HEK293 (cell line): Measurements from ENCODE around the gene SUMO3.

Experiments used
- GFI1B ChIP-seq: fragments of 450-650 bp; formaldehyde crosslinking; IDR thresholded peaks from 2 replicates; pipeline ENCODE4 v1.5.1; 2016; ENCODE audit warnings: missing biosample characterization, missing genetic modification characterization
- HIC1 ChIP-seq: fragments of 450-650 bp; formaldehyde crosslinking; IDR thresholded peaks from 2 replicates; pipeline ENCODE4 v1.5.1; 2016; ENCODE audit warnings: missing biosample characterization, missing genetic modification characterization
- HOXA7 ChIP-seq: sonication (generic); formaldehyde crosslinking; IDR thresholded peaks from 2 replicates; pipeline ENCODE4 v1.8.1; 2022; ENCODE audit warnings: missing genetic modification reagents, borderline replicate concordance
- KLF10 ChIP-seq: fragments of 450-650 bp; IDR thresholded peaks from 2 replicates; pipeline ENCODE4 v1.5.1; 2018; ENCODE audit warnings: missing biosample characterization, mild to moderate bottlenecking, missing genetic modification characterization
- MYNN ChIP-seq: fragments of 450-650 bp; formaldehyde crosslinking; IDR thresholded peaks from 2 replicates; pipeline ENCODE4 v1.5.1; 2016; ENCODE audit warnings: missing biosample characterization, missing genetic modification characterization, borderline replicate concordance
- REPIN1 ChIP-seq: fragments of 450-650 bp; formaldehyde crosslinking; IDR thresholded peaks from 2 replicates; pipeline ENCODE4 v1.5.1; 2017; ENCODE audit warnings: missing biosample characterization, missing genetic modification characterization, low read depth
- SP3 ChIP-seq: fragments of 450-650 bp; formaldehyde crosslinking; IDR thresholded peaks from 2 replicates; pipeline ENCODE4 v1.5.1; 2016; ENCODE audit warnings: missing biosample characterization, missing genetic modification characterization
- YY1 ChIP-seq: fragments of 450-650 bp; formaldehyde crosslinking; IDR thresholded peaks from 2 replicates; pipeline ENCODE4 v1.5.1; 2018; ENCODE audit warnings: missing biosample characterization, missing genetic modification characterization
- ZBTB6 ChIP-seq: fragments of 450-650 bp; formaldehyde crosslinking; IDR thresholded peaks from 2 replicates; pipeline ENCODE4 v1.5.1; 2017; ENCODE audit warnings: missing biosample characterization, missing genetic modification characterization
- ZNF148 ChIP-seq: fragments of 450-650 bp; formaldehyde crosslinking; IDR thresholded peaks from 2 replicates; pipeline ENCODE4 v1.5.0; 2017; ENCODE audit warnings: missing biosample characterization, missing genetic modification characterization, borderline replicate concordance
- ZNF184 ChIP-seq: fragments of 450-650 bp; IDR thresholded peaks from 2 replicates; pipeline ENCODE4 v1.5.1; 2018; ENCODE audit warnings: missing biosample characterization, mild to moderate bottlenecking, missing genetic modification characterization
- ZNF214 ChIP-seq: fragments of 450-650 bp; formaldehyde crosslinking; IDR thresholded peaks from 2 replicates; pipeline ENCODE4 v1.5.1; 2017; ENCODE audit warnings: missing biosample characterization, mild to moderate bottlenecking, missing genetic modification characterization, borderline replicate concordance
- ZNF324 ChIP-seq: fragments of 450-650 bp; formaldehyde crosslinking; IDR thresholded peaks from 2 replicates; pipeline ENCODE4 v1.5.1; 2016; ENCODE audit warnings: missing biosample characterization, missing genetic modification characterization
- ZNF501 ChIP-seq: fragments of 450-650 bp; formaldehyde crosslinking; IDR thresholded peaks from 2 replicates; pipeline ENCODE4 v1.5.1; 2016; ENCODE audit warnings: missing biosample characterization, missing genetic modification characterization
- ZNF510 ChIP-seq: fragments of 450-650 bp; formaldehyde crosslinking; IDR thresholded peaks from 2 replicates; pipeline ENCODE4 v1.5.1; 2018; ENCODE audit warnings: mild to moderate bottlenecking, missing genetic modification characterization, missing biosample characterization; ENCODE audit not compliant: insufficient replicate concordance
- ZNF529 ChIP-seq: fragments of 450-650 bp; formaldehyde crosslinking; IDR thresholded peaks from 2 replicates; pipeline ENCODE4 v1.5.1; 2017; ENCODE audit warnings: missing genetic modification characterization, missing biosample characterization; ENCODE audit not compliant: insufficient replicate concordance
- ZNF621 ChIP-seq: fragments of 450-650 bp; formaldehyde crosslinking; IDR thresholded peaks from 2 replicates; pipeline ENCODE4 v1.5.1; 2017; ENCODE audit warnings: missing biosample characterization, missing genetic modification characterization
- ZNF837 ChIP-seq: fragments of 450-650 bp; formaldehyde crosslinking; IDR thresholded peaks from 2 replicates; pipeline ENCODE4 v1.5.1; 2016; ENCODE audit warnings: missing biosample characterization, missing genetic modification characterization
- ZSCAN5A ChIP-seq: fragments of 450-650 bp; formaldehyde crosslinking; IDR thresholded peaks from 2 replicates; pipeline ENCODE4 v1.5.1; 2016; ENCODE audit warnings: missing biosample characterization, missing genetic modification characterization
- TF ChIP-seq, protein P1 (sequence below): fragments of 450-650 bp; formaldehyde crosslinking; IDR thresholded peaks from 2 replicates; pipeline ENCODE4 v1.5.1; 2016; ENCODE audit warnings: missing biosample characterization, missing genetic modification characterization
- TF ChIP-seq, protein P2 (sequence below): fragments of 450-650 bp; formaldehyde crosslinking; IDR thresholded peaks from 2 replicates; pipeline ENCODE4 v1.5.1; 2016; ENCODE audit warnings: missing biosample characterization, missing genetic modification characterization
- TF ChIP-seq, protein P3 (sequence below): IDR thresholded peaks from 2 replicates; pipeline ENCODE4 v1.6.1; 2011; ENCODE audit warnings: mild to moderate bottlenecking, low read depth, low read length, borderline replicate concordance
- TF ChIP-seq, protein P4 (sequence below): fragments of 450-650 bp; formaldehyde crosslinking; IDR thresholded peaks from 2 replicates; pipeline ENCODE4 v1.5.1; 2016; ENCODE audit warnings: missing biosample characterization, missing genetic modification characterization, low read depth
- TF ChIP-seq, protein P5 (sequence below): fragments of 450-650 bp; formaldehyde crosslinking; IDR thresholded peaks from 2 replicates; pipeline ENCODE4 v1.5.1; 2017; ENCODE audit warnings: missing biosample characterization, missing genetic modification characterization

The SUMO3 gene

GRCh38 chr21:44810779-44811178 lies 7.1 kb downstream of the SUMO3 start (continued):
- 0 out of 2 replicates have a peak, but pooled peaks have one; percentile 45 for TF ChIP-seq ZNF148
- TF ChIP-seq HOXA7 (CRISPR knock-in tag) = no peak
- TF ChIP-seq, protein P1, sequence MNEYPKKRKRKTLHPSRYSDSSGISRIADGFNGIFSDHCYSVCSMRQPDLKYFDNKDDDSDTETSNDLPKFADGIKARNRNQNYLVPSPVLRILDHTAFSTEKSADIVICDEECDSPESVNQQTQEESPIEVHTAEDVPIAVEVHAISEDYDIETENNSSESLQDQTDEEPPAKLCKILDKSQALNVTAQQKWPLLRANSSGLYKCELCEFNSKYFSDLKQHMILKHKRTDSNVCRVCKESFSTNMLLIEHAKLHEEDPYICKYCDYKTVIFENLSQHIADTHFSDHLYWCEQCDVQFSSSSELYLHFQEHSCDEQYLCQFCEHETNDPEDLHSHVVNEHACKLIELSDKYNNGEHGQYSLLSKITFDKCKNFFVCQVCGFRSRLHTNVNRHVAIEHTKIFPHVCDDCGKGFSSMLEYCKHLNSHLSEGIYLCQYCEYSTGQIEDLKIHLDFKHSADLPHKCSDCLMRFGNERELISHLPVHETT = no peak
- no peak for TF ChIP-seq MYNN (tag by site-specific recombination)
- no peak for TF ChIP-seq ZNF184 (tag by site-specific recombination)
- no peak for TF ChIP-seq ZSCAN5A
- TF ChIP-seq ZNF510 = no peak
- TF ChIP-seq ZBTB6 (tag by site-specific recombination) = no peak
- TF ChIP-seq, protein P2, sequence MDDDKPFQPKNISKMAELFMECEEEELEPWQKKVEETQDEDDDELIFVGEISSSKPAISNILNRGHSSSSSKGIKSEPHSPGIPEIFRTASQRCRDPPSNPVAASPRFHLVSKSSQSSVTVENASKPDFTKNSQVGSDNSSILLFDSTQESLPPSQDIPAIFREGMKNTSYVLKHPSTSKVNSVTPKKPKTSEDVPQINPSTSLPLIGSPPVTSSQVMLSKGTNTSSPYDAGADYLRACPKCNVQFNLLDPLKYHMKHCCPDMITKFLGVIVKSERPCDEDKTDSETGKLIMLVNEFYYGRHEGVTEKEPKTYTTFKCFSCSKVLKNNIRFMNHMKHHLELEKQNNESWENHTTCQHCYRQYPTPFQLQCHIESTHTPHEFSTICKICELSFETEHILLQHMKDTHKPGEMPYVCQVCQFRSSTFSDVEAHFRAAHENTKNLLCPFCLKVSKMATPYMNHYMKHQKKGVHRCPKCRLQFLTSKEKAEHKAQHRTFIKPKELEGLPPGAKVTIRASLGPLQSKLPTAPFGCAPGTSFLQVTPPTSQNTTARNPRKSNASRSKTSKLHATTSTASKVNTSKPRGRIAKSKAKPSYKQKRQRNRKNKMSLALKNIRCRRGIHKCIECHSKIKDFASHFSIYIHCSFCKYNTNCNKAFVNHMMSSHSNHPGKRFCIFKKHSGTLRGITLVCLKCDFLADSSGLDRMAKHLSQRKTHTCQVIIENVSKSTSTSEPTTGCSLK (tag by site-specific recombination) = 0 out of 2 replicates have a peak, but pooled peaks have one; percentile 55
- TF ChIP-seq, protein P3, sequence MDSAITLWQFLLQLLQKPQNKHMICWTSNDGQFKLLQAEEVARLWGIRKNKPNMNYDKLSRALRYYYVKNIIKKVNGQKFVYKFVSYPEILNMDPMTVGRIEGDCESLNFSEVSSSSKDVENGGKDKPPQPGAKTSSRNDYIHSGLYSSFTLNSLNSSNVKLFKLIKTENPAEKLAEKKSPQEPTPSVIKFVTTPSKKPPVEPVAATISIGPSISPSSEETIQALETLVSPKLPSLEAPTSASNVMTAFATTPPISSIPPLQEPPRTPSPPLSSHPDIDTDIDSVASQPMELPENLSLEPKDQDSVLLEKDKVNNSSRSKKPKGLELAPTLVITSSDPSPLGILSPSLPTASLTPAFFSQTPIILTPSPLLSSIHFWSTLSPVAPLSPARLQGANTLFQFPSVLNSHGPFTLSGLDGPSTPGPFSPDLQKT = no peak
- no peak for TF ChIP-seq ZNF214 (tag by site-specific recombination)
- TF ChIP-seq ZNF621 (tag by site-specific recombination) = peak; percentile 73; the same call in 1 of the 2 replicates
- no peak for TF ChIP-seq SP3
- no peak for TF ChIP-seq YY1
- TF ChIP-seq ZNF837 (tag by site-specific recombination) = no peak
- TF ChIP-seq REPIN1 (tag by site-specific recombination) = no peak
- TF ChIP-seq ZNF324 (tag by site-specific recombination) = no peak
- no peak for TF ChIP-seq ZNF501
- TF ChIP-seq KLF10 (tag by site-specific recombination) = peak; percentile 62
- no peak for TF ChIP-seq ZNF529 (tag by site-specific recombination)
- TF ChIP-seq GFI1B = no peak
- TF ChIP-seq, protein P4, sequence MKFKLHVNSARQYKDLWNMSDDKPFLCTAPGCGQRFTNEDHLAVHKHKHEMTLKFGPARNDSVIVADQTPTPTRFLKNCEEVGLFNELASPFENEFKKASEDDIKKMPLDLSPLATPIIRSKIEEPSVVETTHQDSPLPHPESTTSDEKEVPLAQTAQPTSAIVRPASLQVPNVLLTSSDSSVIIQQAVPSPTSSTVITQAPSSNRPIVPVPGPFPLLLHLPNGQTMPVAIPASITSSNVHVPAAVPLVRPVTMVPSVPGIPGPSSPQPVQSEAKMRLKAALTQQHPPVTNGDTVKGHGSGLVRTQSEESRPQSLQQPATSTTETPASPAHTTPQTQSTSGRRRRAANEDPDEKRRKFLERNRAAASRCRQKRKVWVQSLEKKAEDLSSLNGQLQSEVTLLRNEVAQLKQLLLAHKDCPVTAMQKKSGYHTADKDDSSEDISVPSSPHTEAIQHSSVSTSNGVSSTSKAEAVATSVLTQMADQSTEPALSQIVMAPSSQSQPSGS (tag by site-specific recombination) = no peak
- no peak for TF ChIP-seq HIC1 (tag by site-specific recombination)
- TF ChIP-seq, protein P5, sequence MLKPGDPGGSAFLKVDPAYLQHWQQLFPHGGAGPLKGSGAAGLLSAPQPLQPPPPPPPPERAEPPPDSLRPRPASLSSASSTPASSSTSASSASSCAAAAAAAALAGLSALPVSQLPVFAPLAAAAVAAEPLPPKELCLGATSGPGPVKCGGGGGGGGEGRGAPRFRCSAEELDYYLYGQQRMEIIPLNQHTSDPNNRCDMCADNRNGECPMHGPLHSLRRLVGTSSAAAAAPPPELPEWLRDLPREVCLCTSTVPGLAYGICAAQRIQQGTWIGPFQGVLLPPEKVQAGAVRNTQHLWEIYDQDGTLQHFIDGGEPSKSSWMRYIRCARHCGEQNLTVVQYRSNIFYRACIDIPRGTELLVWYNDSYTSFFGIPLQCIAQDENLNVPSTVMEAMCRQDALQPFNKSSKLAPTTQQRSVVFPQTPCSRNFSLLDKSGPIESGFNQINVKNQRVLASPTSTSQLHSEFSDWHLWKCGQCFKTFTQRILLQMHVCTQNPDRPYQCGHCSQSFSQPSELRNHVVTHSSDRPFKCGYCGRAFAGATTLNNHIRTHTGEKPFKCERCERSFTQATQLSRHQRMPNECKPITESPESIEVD (tag by site-specific recombination) = no peak
